H1 (cell line): Measurements from ENCODE around the gene LRIT2. TPM values are rescaled to one million over a fixed set of nuclear protein-coding genes. Genes with fewer than 3 reads are reported as not detected.

ENCODE experiments used
- CTCF ChIA-PET: fragments of 300-600 bp; sonication (Branson Sonifier 250); formaldehyde crosslinking; loops from one replicate; lab custom pipeline; 2021; ENCODE audit not compliant: partially characterized antibody; lab: Charles Lee
- POLR2A ChIA-PET: fragments of 300-600 bp; sonication (Branson Sonifier 250); formaldehyde crosslinking; loops from one replicate; lab custom pipeline; 2021; ENCODE audit warnings: inconsistent platforms; ENCODE audit not compliant: partially characterized antibody; lab: Charles Lee
- DNase-seq, 2 experiments: peaks; one replicate each; pipeline versions ENCODE4 v3.0.0 to v3.0.0-alpha.2; 2010 to 2022; ENCODE audit warnings: low spot score in 2 of 2, low read depth in 1 of 2, mixed read lengths in 1 of 2
- FAIRE-seq: peaks from 2 replicates; lab custom pipeline; 2011; peaks lifted over from hg19 to GRCh38; lab: Jason Lieb, UNC
- H2AFZ ChIP-seq: 2 replicates; pipeline ENCODE4 v1.8.1; 2012; ENCODE audit warnings: low read length, inconsistent platforms
- H2AK5ac ChIP-seq: 2 replicates; pipeline ENCODE4 v1.6.1; 2013; ENCODE audit warnings: low read depth, low read length
- H2BK120ac ChIP-seq: replicated peaks from 2 replicates; pipeline ENCODE3; 2013; ENCODE audit warnings: low read depth, low read length, inconsistent platforms
- H2BK12ac ChIP-seq: 2 replicates; pipeline ENCODE4 v1.6.1; 2013; ENCODE audit warnings: low read depth, low read length
- H2BK15ac ChIP-seq: 2 replicates; pipeline ENCODE4 v1.6.1; 2013; ENCODE audit warnings: low read length
- H2BK20ac ChIP-seq: 2 replicates; pipeline ENCODE4 v1.6.1; 2013; ENCODE audit warnings: low read length
- H2BK5ac ChIP-seq: 2 replicates; pipeline ENCODE4 v1.6.1; 2013; ENCODE audit warnings: low read depth, low read length
- H3K14ac ChIP-seq: 2 replicates; pipeline ENCODE4 v1.6.1; 2013; ENCODE audit warnings: inconsistent platforms; ENCODE audit not compliant: insufficient read length
- H3K18ac ChIP-seq: 2 replicates; pipeline ENCODE4 v1.6.1; 2013; ENCODE audit warnings: low read length; ENCODE audit errors: extremely low read depth
- H3K23ac ChIP-seq: 2 replicates; pipeline ENCODE4 v1.6.1; 2013; ENCODE audit warnings: inconsistent platforms; ENCODE audit not compliant: insufficient read length
- H3K23me2 ChIP-seq: 2 replicates; pipeline ENCODE4 v1.6.1; 2013; ENCODE audit warnings: low read depth, low read length
- H3K27ac ChIP-seq: 2 replicates; pipeline ENCODE4 v1.6.1; 2011; ENCODE audit warnings: low read depth, low read length, inconsistent platforms
- H3K27me3 ChIP-seq, 4 experiments: replicated peaks in 1 of 4; 1 replicate in 1 of 4; 2 replicates in 3 of 4; pipeline versions ENCODE4 v1.6.1 to v1.8.1; 2011 to 2013; ENCODE audit warnings: low read length in 3 of 4, mild to moderate bottlenecking in 3 of 4, inconsistent platforms in 2 of 4, mixed read lengths in 2 of 4, moderate library complexity in 1 of 4; ENCODE audit not compliant: control insufficient read depth in 3 of 4, insufficient read depth in 3 of 4; ENCODE audit errors: extremely low read depth in 1 of 4
- H3K36me3 ChIP-seq, 4 experiments: 2 replicates each; pipeline versions ENCODE4 v1.6.1 to v1.8.1; 2011 to 2013; ENCODE audit warnings: mild to moderate bottlenecking in 4 of 4, low read length in 3 of 4, moderate library complexity in 2 of 4, control low read depth in 1 of 4, inconsistent platforms in 1 of 4; ENCODE audit not compliant: insufficient read depth in 4 of 4, control insufficient read depth in 2 of 4
- H3K4ac ChIP-seq: replicated peaks from 2 replicates; pipeline ENCODE3; 2013; ENCODE audit warnings: low read length, low read depth, mixed read lengths, inconsistent platforms; ENCODE audit not compliant: insufficient read length
- H3K4me1 ChIP-seq, 4 experiments: replicated peaks in 1 of 4; 1 replicate in 1 of 4; 2 replicates in 3 of 4; pipeline versions ENCODE4 v1.6.1 to v1.8.1; 2011 to 2013; ENCODE audit warnings: low read length in 3 of 4, inconsistent platforms in 2 of 4, mixed read lengths in 1 of 4; ENCODE audit not compliant: insufficient read depth in 4 of 4, control insufficient read depth in 3 of 4
- H3K4me2 ChIP-seq, 2 experiments: 2 replicates each; pipeline versions ENCODE4 v1.6.1 to v1.8.1; 2011 to 2013; ENCODE audit warnings: low read depth in 2 of 2, low read length in 2 of 2, control low read depth in 1 of 2, inconsistent platforms in 1 of 2, mild to moderate bottlenecking in 1 of 2; ENCODE audit not compliant: insufficient read depth in 1 of 2
- H3K4me3 ChIP-seq, 4 experiments: fragments of 200-600, 300-600 bp in 1 of 4; sonication (generic), shearing (Covaris generic), sonication (Bioruptor Twin) in 1 of 4; 2 replicates each; pipeline versions ENCODE4 v1.5.1 to v1.8.1; 2011 to 2016; ENCODE audit warnings: low read length in 4 of 4, low read depth in 3 of 4, control low read depth in 2 of 4, inconsistent platforms in 2 of 4, mild to moderate bottlenecking in 2 of 4, mixed read lengths in 1 of 4, moderate library complexity in 1 of 4; ENCODE audit not compliant: insufficient read depth in 2 of 4; ENCODE audit errors: extremely low read depth in 1 of 4
- H3K56ac ChIP-seq: replicated peaks from 2 replicates; pipeline ENCODE3; 2013; ENCODE audit warnings: low read depth, mild to moderate bottlenecking, mixed read lengths, low read length, inconsistent platforms; ENCODE audit not compliant: insufficient read length
- H3K79me1 ChIP-seq: 2 replicates; pipeline ENCODE4 v1.6.1; 2013; ENCODE audit warnings: low read depth, low read length, control low read depth
- H3K79me2 ChIP-seq, 2 experiments: 2 replicates each; pipeline versions ENCODE4 v1.6.1 to v1.8.1; 2012 to 2013; ENCODE audit warnings: low read length in 2 of 2, mild to moderate bottlenecking in 2 of 2, inconsistent platforms in 1 of 2; ENCODE audit not compliant: insufficient read depth in 2 of 2, control insufficient read depth in 1 of 2
- H3K9ac ChIP-seq, 4 experiments: replicated peaks in 1 of 4; 1 replicate in 1 of 4; 2 replicates in 3 of 4; pipeline versions ENCODE4 v1.6.1 to v1.8.1; 2011 to 2013; ENCODE audit warnings: low read depth in 3 of 4, low read length in 3 of 4, control low read depth in 2 of 4, mild to moderate bottlenecking in 2 of 4, moderate library complexity in 2 of 4, inconsistent platforms in 1 of 4; ENCODE audit errors: extremely low read depth in 1 of 4
- H3K9me3 ChIP-seq, 2 experiments: 2 replicates each; pipeline versions ENCODE4 v1.6.1 to v1.8.1; 2012 to 2013; ENCODE audit warnings: mild to moderate bottlenecking in 2 of 2, moderate library complexity in 2 of 2, control low read depth in 1 of 2, inconsistent platforms in 1 of 2, low read depth in 1 of 2, low read length in 1 of 2, mixed read lengths in 1 of 2; ENCODE audit not compliant: insufficient read depth in 2 of 2
- H4K20me1 ChIP-seq, 2 experiments: replicated peaks in 1 of 2; 2 replicates each; pipeline versions ENCODE3 to v1.8.1; 2011 to 2013; ENCODE audit warnings: inconsistent platforms in 2 of 2, low read length in 2 of 2, mild to moderate bottlenecking in 1 of 2; ENCODE audit not compliant: insufficient read depth in 2 of 2, control insufficient read depth in 1 of 2
- H4K5ac ChIP-seq: 2 replicates; pipeline ENCODE4 v1.6.1; 2013; ENCODE audit warnings: low read length, low read depth, mixed read lengths, inconsistent platforms; ENCODE audit not compliant: insufficient read length
- H4K8ac ChIP-seq: 2 replicates; pipeline ENCODE4 v1.8.0; 2013; ENCODE audit warnings: mild to moderate bottlenecking, moderate library complexity, low read length, inconsistent platforms; ENCODE audit not compliant: insufficient read depth; ENCODE audit errors: extremely low read depth
- H4K91ac ChIP-seq: replicated peaks from 2 replicates; pipeline ENCODE3; 2013; ENCODE audit warnings: low read length, mixed read lengths, inconsistent platforms; ENCODE audit not compliant: insufficient read length
- BRCA1 ChIP-seq: IDR thresholded peaks from 2 replicates; pipeline ENCODE4 v1.6.1; 2012; ENCODE audit warnings: low read depth, low read length, improper control_type of control experiment
- CREB1 ChIP-seq: IDR thresholded peaks from 2 replicates; pipeline ENCODE4 v1.6.1; 2012; ENCODE audit warnings: inconsistent platforms
- SIN3A ChIP-seq, 2 experiments: IDR thresholded peaks in 1 of 2; conservative IDR thresholded peaks in 1 of 2; 2 replicates each; pipeline ENCODE4 v1.6.1; 2011 to 2012; ENCODE audit warnings: low read length in 2 of 2, improper control_type of control experiment in 1 of 2, low read depth in 1 of 2, mild to moderate bottlenecking in 1 of 2
- WGBS, 2 experiments: shearing (Covaris generic) in 1 of 2; methylation state at CpG; one replicate each; pipeline versions ENCODE4 v1.1.6 to v1.1.7; 2013 to 2015; ENCODE audit warnings: low lambda C conversion rate in 2 of 2, mixed read lengths in 2 of 2, inconsistent platforms in 1 of 2, low coverage in 1 of 2, missing lambda C conversion rate in 1 of 2; ENCODE audit not compliant: insufficient replicate concordance in 2 of 2, insufficient coverage in 1 of 2, insufficient read length in 1 of 2; ENCODE audit errors: extremely low coverage in 1 of 2, missing lambda C conversion rate in 1 of 2; 5-methylcytosine and 5-hydroxymethylcytosine counted together
- polyA plus RNA-seq, 7 experiments: library from polyadenylated mRNA; depleted of rRNA in 3 of 7; stranded (reverse) in 5 of 7; unstranded in 2 of 7; fragments of >200 nt in 5 of 7; fragments of 200-250 nt in 2 of 7; gene quantifications; 1 replicate in 5 of 7; 2 replicates in 1 of 7; 4 replicates in 1 of 7; pipeline versions ENCODE4 v1.2.1 to v1.2.3, GENCODE V29; 2011 to 2013; ENCODE audit warnings: missing spikeins in 2 of 7, mixed read lengths in 2 of 7
- total RNA-seq: library from RNA; stranded (reverse); fragmentation: NEBNext Ultra II Directional; extraction: Animal tissue kit (Norgen Biotek cat#: 25700); gene quantifications from 2 replicates; pipeline ENCODE4 v1.2.1, GENCODE V29; 2021

The LRIT2 gene
- total and polyA plus RNA-seq, 2 of the 8 experiments (the other 6 are each of a cell fraction or from before 2014, with no cell fraction given), result not detected

DNA sequence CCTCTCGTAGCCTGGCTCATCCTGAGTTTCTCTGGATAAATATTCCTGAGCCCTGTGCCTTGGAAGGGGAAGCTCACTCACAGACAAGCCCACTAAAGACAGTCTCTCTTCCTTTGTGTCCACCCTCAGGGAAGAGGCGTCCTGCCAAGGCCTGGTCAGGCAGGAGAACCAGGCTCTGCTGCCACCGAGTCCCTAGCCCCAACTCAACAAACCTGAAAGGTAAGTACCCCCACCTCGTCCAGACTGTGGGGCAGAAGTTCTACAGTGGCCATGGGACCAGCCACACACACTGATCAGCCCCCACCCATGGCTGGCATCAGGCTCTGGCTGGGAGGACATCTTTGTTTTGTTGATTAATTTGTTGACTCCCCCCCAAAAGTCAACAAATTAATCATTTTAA lies 49.0 kb downstream of the LRIT2 start:
- no peak overlapping the region for H3K4ac ChIP-seq
- no peak overlapping the region for H2BK15ac ChIP-seq
- no peak overlapping the region for H4K5ac ChIP-seq
- H4K20me1 ChIP-seq, result peaks cover 0 to 7% of the 10 kb centered on the region in 2 experiments
- ChIA-PET POLR2A (no interaction called here), CTCF (interaction anchor here (0.8 to 0.9 kb wide), 3 partner anchors 28 to 364 kb away, joined by 3 to 4 read pairs (median 3); no protein-coding TSS in a partner anchor)
- no peak overlapping the region for H3K4me3 ChIP-seq
- H4K91ac ChIP-seq, result no peak overlapping the region
- no peak overlapping the region for H3K4me2 ChIP-seq
- FAIRE-seq, result no peak
- no peak overlapping the region for H2BK5ac ChIP-seq
- no peak overlapping the region for H2BK20ac ChIP-seq
- no peak overlapping the region for H3K56ac ChIP-seq
- peak in 1 of 2 experiments; percentile 35 for DNase-seq
- peaks cover 0 to 7% of the 10 kb centered on the region in 2 experiments; a peak in 1 of 4 replicates for H3K9me3 ChIP-seq
- H3K23me2 ChIP-seq, result peaks cover 9% of the 10 kb centered on the region
- H3K27ac ChIP-seq, result no peak overlapping the region
- H3K4me1 ChIP-seq, result peaks cover 0 to 2% (median 0%) of the 10 kb centered on the region in 4 experiments; a peak in 2 of 7 replicates
- no peaks in the 10 kb centered on the region for H3K79me1 ChIP-seq
- 78% methylated on average over 4 of the region's 4 CpGs; no CpG with 5 or more reads in 1 of the 2 experiments for WGBS, 2 experiments
- no peak overlapping the region for H2BK120ac ChIP-seq
- no peak overlapping the region for H3K14ac ChIP-seq
- no peak overlapping the region for H3K18ac ChIP-seq
- H2AFZ ChIP-seq, result no peak overlapping the region
- no peaks in the 10 kb centered on the region for H3K36me3 ChIP-seq
- H3K23ac ChIP-seq, result no peak overlapping the region
- H3K27me3 ChIP-seq, result no peaks in the 10 kb centered on the region
- no peak overlapping the region for H3K9ac ChIP-seq
- H2AK5ac ChIP-seq, result no peak overlapping the region
- H4K8ac ChIP-seq, result no peak overlapping the region
- no peak overlapping the region for H2BK12ac ChIP-seq
- H3K79me2 ChIP-seq, result no peaks in the 10 kb centered on the region
- TF ChIP-seq SIN3A (conservative IDR thresholded peaks at IDR 0.05 in 1 of 2, IDR thresholded peaks at IDR 0.05 in 1 of 2; ENCODE audit: low read depth in 1 of 2, low read length in 2 of 2) (no peak), BRCA1 (no peak), CREB1 (no peak)
- TF ChIP-seq, all 59 proteins: peak for 0
